Fibroblast of lung (primary cell): ENCODE results near the gene PLA2G4F. TPM values are rescaled to one million over a fixed set of nuclear protein-coding genes. Genes with fewer than 3 reads are reported as not detected.
A peak's percentile ranks its signal among the peaks of the same experiment; 100 is the strongest.

Experiments
- DNase-seq, 2 donors: peaks; one replicate each; pipeline versions ENCODE4 v3.0.0 to v3.0.0-alpha.2; 2010; ENCODE audit warnings: low read depth in 2 of 2
- H2AFZ ChIP-seq: 2 replicates; pipeline ENCODE4 v1.5.1; 2012; ENCODE audit warnings: low read length, control low read depth, inconsistent platforms
- H3K27ac ChIP-seq: 2 replicates; pipeline ENCODE4 v1.5.1; 2011; ENCODE audit warnings: low read length, control low read depth; ENCODE audit not compliant: insufficient read depth
- H3K27me3 ChIP-seq: 2 replicates; pipeline ENCODE4 v1.5.1; 2011; ENCODE audit warnings: mild to moderate bottlenecking, low read length; ENCODE audit not compliant: control insufficient read depth, insufficient read depth
- H3K36me3 ChIP-seq: 2 replicates; pipeline ENCODE4 v1.5.1; 2011; ENCODE audit warnings: low read length; ENCODE audit not compliant: control insufficient read depth, insufficient read depth
- H3K4me1 ChIP-seq: 2 replicates; pipeline ENCODE4 v1.5.1; 2011; ENCODE audit warnings: low read length; ENCODE audit not compliant: control insufficient read depth, insufficient read depth; ENCODE audit errors: extremely low read depth
- H3K4me2 ChIP-seq: 2 replicates; pipeline ENCODE4 v1.5.1; 2011; ENCODE audit warnings: low read length, control low read depth; ENCODE audit not compliant: insufficient read depth; ENCODE audit errors: extremely low read depth
- H3K4me3 ChIP-seq, 4 experiments: fragments of 200-600 bp in 1 of 4; sonication (generic) in 1 of 4; replicated peaks in 1 of 4; 2 replicates each; pipeline ENCODE4 v1.5.1; 2011 to 2016; ENCODE audit warnings: low read length in 4 of 4, low read depth in 3 of 4, mild to moderate bottlenecking in 3 of 4, control low read depth in 2 of 4, inconsistent platforms in 1 of 4, mixed read lengths in 1 of 4; ENCODE audit not compliant: insufficient read depth in 1 of 4; ENCODE audit errors: control extremely low read depth in 1 of 4
- H3K79me2 ChIP-seq: 2 replicates; pipeline ENCODE4 v1.5.1; 2012; ENCODE audit warnings: mild to moderate bottlenecking, low read length, inconsistent platforms; ENCODE audit not compliant: control insufficient read depth, insufficient read depth
- H3K9ac ChIP-seq: 2 replicates; pipeline ENCODE4 v1.5.1; 2011; ENCODE audit warnings: mild to moderate bottlenecking, low read length, control low read depth; ENCODE audit not compliant: insufficient read depth
- H3K9me3 ChIP-seq: 2 replicates; pipeline ENCODE4 v1.5.1; 2012; ENCODE audit warnings: low read depth, low read length; ENCODE audit not compliant: control insufficient read depth, insufficient read depth
- H4K20me1 ChIP-seq: 2 replicates; pipeline ENCODE4 v1.5.1; 2011; ENCODE audit warnings: low read length; ENCODE audit not compliant: control insufficient read depth, insufficient read depth; ENCODE audit errors: extremely low read depth
- CTCF ChIP-seq, 2 donors: IDR thresholded peaks in 1 of 2; conservative IDR thresholded peaks in 1 of 2; 1 replicate in 1 of 2; 2 replicates in 1 of 2; pipeline ENCODE4 v1.5.1; 2011 to 2012; ENCODE audit warnings: low read length in 2 of 2, control low read depth in 1 of 2, inconsistent platforms in 1 of 2, low read depth in 1 of 2, mild to moderate bottlenecking in 1 of 2
- EZH2 ChIP-seq: IDR thresholded peaks from 2 replicates; pipeline ENCODE4 v1.5.1; 2012; ENCODE audit warnings: low read length, control low read depth, mild to moderate bottlenecking; ENCODE audit errors: missing control alignments
- polyA plus RNA-seq, 2 donors: library from polyadenylated mRNA; depleted of rRNA in 1 of 2; stranded (reverse) in 1 of 2; unstranded in 1 of 2; fragments of >200 nt; gene quantifications; 2 replicates each; pipeline ENCODE4 v1.2.1, GENCODE V29; 2011 to 2012; ENCODE audit warnings: missing spikeins in 1 of 2
- total RNA-seq: library from RNA; depleted of rRNA; stranded (reverse); fragments of >200 nt; gene quantifications from 2 replicates; pipeline ENCODE4 v1.2.1, GENCODE V29; 2014

PLA2G4F gene
- total and polyA plus RNA-seq, 2 donors (not counting 1 experiment from before 2014, with no cell fraction given): not detected

DNA sequence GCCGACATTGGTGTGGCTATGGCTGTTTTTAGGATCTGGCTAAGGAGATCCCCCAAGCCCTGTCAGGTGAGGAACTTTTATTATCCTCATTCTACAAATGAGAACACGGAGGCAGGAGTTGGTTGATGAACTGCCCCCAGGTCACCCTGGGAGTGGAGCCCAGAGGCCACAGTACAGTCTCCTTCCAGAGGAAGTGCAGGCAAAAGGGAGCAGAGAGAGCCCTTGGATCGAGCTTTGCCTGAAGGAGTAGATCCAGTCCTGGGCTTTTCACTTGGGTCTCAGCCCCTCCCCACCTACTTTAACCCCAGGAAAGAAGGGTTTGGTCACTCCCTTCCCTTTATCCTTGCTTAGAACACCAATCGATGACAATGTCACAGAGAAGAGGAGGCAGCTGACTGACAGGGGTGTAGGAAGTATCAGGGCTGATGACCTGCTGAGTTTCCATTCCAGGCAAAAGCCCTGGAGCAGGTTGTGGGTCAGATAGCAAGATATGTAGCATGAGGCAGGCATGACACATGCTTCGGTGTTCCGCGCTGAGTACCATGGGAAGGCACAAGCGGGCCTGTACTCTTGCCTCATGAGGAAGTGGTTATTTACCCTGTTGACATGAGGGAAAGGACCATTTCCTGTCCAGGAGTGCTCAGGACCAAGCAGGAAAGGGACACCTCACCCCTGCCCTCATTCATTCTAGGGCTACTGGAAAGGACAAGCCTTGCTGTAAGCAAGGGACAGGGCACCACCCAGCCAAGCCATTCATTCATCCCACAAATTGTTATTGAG is 56.2 kb downstream of the PLA2G4F start:
- no peak overlapping the region for H3K4me3 ChIP-seq
- H2AFZ ChIP-seq: no peak overlapping the region
- no peaks in the 10 kb centered on the region for H3K36me3 ChIP-seq
- peaks cover 11% of the 10 kb centered on the region for H3K27me3 ChIP-seq
- no peak for TF ChIP-seq EZH2
- no peak for TF ChIP-seq CTCF (conservative IDR thresholded peaks at IDR 0.05 in 1 of 2, IDR thresholded peaks at IDR 0.05 in 1 of 2; ENCODE audit: low read depth in 1 of 2, low read length in 2 of 2)
- H3K9ac ChIP-seq: no peak overlapping the region
- H3K4me1 ChIP-seq: no peaks in the 10 kb centered on the region
- H3K4me2 ChIP-seq: no peak overlapping the region
- H4K20me1 ChIP-seq: no peaks in the 10 kb centered on the region
- no peaks in the 10 kb centered on the region for H3K79me2 ChIP-seq
- DNase-seq: peak in 1 of 2 donors; percentile 10
- H3K27ac ChIP-seq: no peak overlapping the region
- no peaks in the 10 kb centered on the region for H3K9me3 ChIP-seq

DNA sequence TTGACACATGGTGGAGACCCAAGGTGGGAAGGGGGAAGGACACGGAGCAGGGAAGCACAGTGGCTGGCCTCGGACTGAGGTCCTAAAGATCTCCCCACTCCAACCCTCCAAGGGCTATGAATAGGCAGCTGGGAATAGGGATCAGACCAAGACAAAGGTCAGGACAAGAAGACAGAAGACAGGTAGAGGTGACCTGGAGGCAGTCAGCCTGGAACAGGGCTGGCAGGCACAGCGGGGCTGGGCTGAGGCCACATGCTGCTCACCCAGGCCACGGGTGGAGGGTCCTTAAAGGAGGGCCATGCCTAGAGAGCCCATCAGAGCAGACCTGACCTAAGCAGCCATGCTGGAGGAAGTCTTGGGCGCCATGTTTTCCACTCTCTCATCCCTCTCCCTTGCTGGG is 59.4 kb downstream of the PLA2G4F start:
- Histone ChIP-seq H3K79me2 (no peaks in the 10 kb centered on the region), H3K4me3 (no peak overlapping the region), H3K4me1 (no peaks in the 10 kb centered on the region), H3K36me3 (no peaks in the 10 kb centered on the region), H4K20me1 (no peaks in the 10 kb centered on the region), H2AFZ (no peak overlapping the region), H3K27me3 (peaks cover 11% of the 10 kb centered on the region), H3K27ac (no peak overlapping the region), H3K4me2 (no peak overlapping the region), H3K9me3 (no peaks in the 10 kb centered on the region), H3K9ac (no peak overlapping the region)
- TF ChIP-seq CTCF (conservative IDR thresholded peaks at IDR 0.05 in 1 of 2, IDR thresholded peaks at IDR 0.05 in 1 of 2; ENCODE audit: low read depth in 1 of 2, low read length in 2 of 2): no peak
- TF ChIP-seq EZH2: no peak
- DNase-seq: no peak

DNA sequence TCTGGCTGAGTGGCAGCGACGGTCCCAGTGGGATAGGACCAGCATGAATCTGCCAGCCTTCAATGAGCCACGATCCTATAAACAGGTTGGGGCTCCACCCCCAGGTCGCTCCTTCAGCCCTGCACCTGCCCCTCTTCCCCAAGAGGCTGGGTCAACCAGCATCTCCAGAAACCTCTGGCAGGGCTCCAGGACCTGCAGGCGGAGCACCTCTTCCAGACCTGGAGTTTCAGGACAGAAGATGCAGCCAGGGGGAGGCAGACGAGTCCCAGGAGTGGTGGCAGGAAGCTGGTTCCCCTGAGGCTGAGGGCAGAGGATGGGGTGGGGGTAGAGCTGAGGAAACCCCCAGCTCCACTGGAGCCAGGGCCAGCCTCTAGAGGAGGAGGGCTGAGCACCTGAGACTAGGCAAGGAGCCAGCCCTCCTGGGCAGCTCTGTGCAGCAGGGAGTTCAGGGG is 61.9 kb downstream of the PLA2G4F start, which contains the start of gene PLA2G4D:
Gene PLA2G4D (minus strand): TSS at position 51 of the 452 bp plus-strand sequence. CDS start 103 bp downstream, outside the sequence.
- no peak for DNase-seq
- Histone ChIP-seq H3K9ac (no peak within 1 kb of the TSS), H3K79me2 (no peaks in the 10 kb centered on the region), H3K9me3 (no peaks in the 10 kb centered on the region), H3K36me3 (no peaks in the 10 kb centered on the region), H3K27ac (no peak within 1 kb of the TSS), H2AFZ (no peak within 1 kb of the TSS), H3K4me1 (no peaks in the 10 kb centered on the region), H3K4me3 (no peak within 1 kb of the TSS), H3K4me2 (no peak within 1 kb of the TSS), H4K20me1 (no peaks in the 10 kb centered on the region), H3K27me3 (peaks cover 18% of the 10 kb centered on the region)
- TF ChIP-seq CTCF (conservative IDR thresholded peaks at IDR 0.05 in 1 of 2, IDR thresholded peaks at IDR 0.05 in 1 of 2; ENCODE audit: low read depth in 1 of 2, low read length in 2 of 2): no peak
- no peak for TF ChIP-seq EZH2
